ENCODE results near the gene AURKA. TPM values are rescaled to one million over a fixed set of nuclear protein-coding genes. Genes with fewer than 3 reads are reported as not detected.

Gene AURKA
- total and polyA plus RNA-seq, 9 of the 15 experiments (the other 6 are each of a cell fraction or from before 2014, with no cell fraction given) = 72.7 to 162 (median 113) TPM

- TF ChIP-seq THRAP3 (IDR thresholded peaks at IDR 0.05; ENCODE audit: borderline replicate concordance) (no peak), ZNF134 (CRISPR knock-in tag; conservative IDR thresholded peaks at IDR 0.05) (0 out of 2 replicates have a peak, but pooled peaks have one; percentile 6), YY1 (IDR thresholded peaks at IDR 0.05; ENCODE audit: borderline replicate concordance in 1 of 3, control insufficient read depth in 1 of 3, extremely low read depth in 1 of 3, insufficient read depth in 3 of 3, insufficient read length in 1 of 3, insufficient replicate concordance in 2 of 3, low read depth in 1 of 3, low read length in 2 of 3) (peak in 1 of 3 experiments; percentile 63), RHOXF2B (CRISPR knock-in tag; conservative IDR thresholded peaks at IDR 0.05) (no peak), RBM34 (IDR thresholded peaks at IDR 0.05; ENCODE audit: borderline replicate concordance, insufficient read depth, low read length) (no peak), ZEB2 (IDR thresholded peaks at IDR 0.05) (peak; percentile 80; the same call in 1 of the 2 replicates), POLR2B (IDR thresholded peaks at IDR 0.05; ENCODE audit: low read depth, partially characterized antibody) (no peak), HDAC8 (tag; IDR thresholded peaks at IDR 0.05) (no peak), GTF2E2 (tag; IDR thresholded peaks at IDR 0.05) (peak; percentile 92), KDM5B (IDR thresholded peaks at IDR 0.05; ENCODE audit: insufficient replicate concordance, low read depth, low read length) (peak; percentile 93), TAF7 (tag; IDR thresholded peaks at IDR 0.05) (no peak), THRA (IDR thresholded peaks at IDR 0.05) (no peak), EZH2 (IDR thresholded peaks at IDR 0.05; ENCODE audit: borderline replicate concordance, low read depth, low read length) (no peak), CC2D1A (IDR thresholded peaks at IDR 0.05) (peak; percentile 96), ZNF695 (CRISPR knock-in tag; IDR thresholded peaks at IDR 0.05) (no peak)
- TF ChIP-seq, protein P1, sequence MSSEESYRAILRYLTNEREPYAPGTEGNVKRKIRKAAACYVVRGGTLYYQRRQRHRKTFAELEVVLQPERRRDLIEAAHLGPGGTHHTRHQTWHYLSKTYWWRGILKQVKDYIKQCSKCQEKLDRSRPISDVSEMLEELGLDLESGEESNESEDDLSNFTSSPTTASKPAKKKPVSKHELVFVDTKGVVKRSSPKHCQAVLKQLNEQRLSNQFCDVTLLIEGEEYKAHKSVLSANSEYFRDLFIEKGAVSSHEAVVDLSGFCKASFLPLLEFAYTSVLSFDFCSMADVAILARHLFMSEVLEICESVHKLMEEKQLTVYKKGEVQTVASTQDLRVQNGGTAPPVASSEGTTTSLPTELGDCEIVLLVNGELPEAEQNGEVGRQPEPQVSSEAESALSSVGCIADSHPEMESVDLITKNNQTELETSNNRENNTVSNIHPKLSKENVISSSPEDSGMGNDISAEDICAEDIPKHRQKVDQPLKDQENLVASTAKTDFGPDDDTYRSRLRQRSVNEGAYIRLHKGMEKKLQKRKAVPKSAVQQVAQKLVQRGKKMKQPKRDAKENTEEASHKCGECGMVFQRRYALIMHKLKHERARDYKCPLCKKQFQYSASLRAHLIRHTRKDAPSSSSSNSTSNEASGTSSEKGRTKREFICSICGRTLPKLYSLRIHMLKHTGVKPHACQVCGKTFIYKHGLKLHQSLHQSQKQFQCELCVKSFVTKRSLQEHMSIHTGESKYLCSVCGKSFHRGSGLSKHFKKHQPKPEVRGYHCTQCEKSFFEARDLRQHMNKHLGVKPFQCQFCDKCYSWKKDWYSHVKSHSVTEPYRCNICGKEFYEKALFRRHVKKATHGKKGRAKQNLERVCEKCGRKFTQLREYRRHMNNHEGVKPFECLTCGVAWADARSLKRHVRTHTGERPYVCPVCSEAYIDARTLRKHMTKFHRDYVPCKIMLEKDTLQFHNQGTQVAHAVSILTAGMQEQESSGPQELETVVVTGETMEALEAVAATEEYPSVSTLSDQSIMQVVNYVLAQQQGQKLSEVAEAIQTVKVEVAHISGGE (CRISPR knock-in tag; IDR thresholded peaks at IDR 0.05) = peak in 1 of 3 experiments; percentile 83; a peak in 2 of 6 replicates
- TF ChIP-seq, protein P2, sequence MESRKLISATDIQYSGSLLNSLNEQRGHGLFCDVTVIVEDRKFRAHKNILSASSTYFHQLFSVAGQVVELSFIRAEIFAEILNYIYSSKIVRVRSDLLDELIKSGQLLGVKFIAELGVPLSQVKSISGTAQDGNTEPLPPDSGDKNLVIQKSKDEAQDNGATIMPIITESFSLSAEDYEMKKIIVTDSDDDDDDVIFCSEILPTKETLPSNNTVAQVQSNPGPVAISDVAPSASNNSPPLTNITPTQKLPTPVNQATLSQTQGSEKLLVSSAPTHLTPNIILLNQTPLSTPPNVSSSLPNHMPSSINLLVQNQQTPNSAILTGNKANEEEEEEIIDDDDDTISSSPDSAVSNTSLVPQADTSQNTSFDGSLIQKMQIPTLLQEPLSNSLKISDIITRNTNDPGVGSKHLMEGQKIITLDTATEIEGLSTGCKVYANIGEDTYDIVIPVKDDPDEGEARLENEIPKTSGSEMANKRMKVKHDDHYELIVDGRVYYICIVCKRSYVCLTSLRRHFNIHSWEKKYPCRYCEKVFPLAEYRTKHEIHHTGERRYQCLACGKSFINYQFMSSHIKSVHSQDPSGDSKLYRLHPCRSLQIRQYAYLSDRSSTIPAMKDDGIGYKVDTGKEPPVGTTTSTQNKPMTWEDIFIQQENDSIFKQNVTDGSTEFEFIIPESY (CRISPR knock-in tag; IDR thresholded peaks at IDR 0.05) = peak; percentile 16; the same call in 1 of the 2 replicates
- TF ChIP-seq, protein P3, sequence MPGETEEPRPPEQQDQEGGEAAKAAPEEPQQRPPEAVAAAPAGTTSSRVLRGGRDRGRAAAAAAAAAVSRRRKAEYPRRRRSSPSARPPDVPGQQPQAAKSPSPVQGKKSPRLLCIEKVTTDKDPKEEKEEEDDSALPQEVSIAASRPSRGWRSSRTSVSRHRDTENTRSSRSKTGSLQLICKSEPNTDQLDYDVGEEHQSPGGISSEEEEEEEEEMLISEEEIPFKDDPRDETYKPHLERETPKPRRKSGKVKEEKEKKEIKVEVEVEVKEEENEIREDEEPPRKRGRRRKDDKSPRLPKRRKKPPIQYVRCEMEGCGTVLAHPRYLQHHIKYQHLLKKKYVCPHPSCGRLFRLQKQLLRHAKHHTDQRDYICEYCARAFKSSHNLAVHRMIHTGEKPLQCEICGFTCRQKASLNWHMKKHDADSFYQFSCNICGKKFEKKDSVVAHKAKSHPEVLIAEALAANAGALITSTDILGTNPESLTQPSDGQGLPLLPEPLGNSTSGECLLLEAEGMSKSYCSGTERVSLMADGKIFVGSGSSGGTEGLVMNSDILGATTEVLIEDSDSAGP (CRISPR knock-in tag; IDR thresholded peaks at IDR 0.05) = no peak
Observed at GRCh38 chr20:56411759-56412472, 19.9 kb upstream of the AURKA start, which contains the start of gene CASS4 (continued).

Measured in K562 (cell line).